ENCODE results near the gene IL1RAPL2. TPM values are rescaled to one million over a fixed set of nuclear protein-coding genes. Genes with fewer than 3 reads are reported as not detected.

Gene IL1RAPL2
- total and polyA plus RNA-seq, 8 donors: 0.13 to 1.1 (median 0.47) TPM; not detected in 2

DNA sequence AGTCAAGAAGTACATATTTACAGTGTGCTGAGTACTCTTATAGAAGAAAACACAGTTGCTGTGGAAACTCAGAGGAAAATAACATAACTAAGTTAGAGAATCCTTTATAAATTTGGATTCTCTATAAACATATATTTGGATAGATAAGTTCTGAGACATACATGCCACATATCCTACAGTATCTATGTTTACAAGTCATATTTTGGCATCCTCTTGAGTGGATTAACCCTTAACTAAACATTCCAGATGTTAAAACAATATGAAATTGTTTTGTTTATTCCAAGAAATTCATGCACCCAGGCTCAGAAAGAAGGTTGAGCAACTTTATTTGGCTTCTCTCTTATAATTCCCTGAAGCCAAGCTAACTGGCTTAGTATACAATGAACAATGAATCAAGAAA lies 387.3 kb downstream of the IL1RAPL2 start:
- H3K27ac ChIP-seq: no peak overlapping the region
- H3K9me3 ChIP-seq: no peaks in the 10 kb centered on the region
- no peaks in the 10 kb centered on the region for H3K27me3 ChIP-seq
- peak in 2 of 4 donors; percentile 16 to 44 for DNase-seq
- TF ChIP-seq, protein P1, sequence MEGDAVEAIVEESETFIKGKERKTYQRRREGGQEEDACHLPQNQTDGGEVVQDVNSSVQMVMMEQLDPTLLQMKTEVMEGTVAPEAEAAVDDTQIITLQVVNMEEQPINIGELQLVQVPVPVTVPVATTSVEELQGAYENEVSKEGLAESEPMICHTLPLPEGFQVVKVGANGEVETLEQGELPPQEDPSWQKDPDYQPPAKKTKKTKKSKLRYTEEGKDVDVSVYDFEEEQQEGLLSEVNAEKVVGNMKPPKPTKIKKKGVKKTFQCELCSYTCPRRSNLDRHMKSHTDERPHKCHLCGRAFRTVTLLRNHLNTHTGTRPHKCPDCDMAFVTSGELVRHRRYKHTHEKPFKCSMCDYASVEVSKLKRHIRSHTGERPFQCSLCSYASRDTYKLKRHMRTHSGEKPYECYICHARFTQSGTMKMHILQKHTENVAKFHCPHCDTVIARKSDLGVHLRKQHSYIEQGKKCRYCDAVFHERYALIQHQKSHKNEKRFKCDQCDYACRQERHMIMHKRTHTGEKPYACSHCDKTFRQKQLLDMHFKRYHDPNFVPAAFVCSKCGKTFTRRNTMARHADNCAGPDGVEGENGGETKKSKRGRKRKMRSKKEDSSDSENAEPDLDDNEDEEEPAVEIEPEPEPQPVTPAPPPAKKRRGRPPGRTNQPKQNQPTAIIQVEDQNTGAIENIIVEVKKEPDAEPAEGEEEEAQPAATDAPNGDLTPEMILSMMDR (IDR thresholded peaks at IDR 0.05): no peak
- no peak overlapping the region for H3K4me3 ChIP-seq
- H3K4me1 ChIP-seq: no peaks in the 10 kb centered on the region
- no peaks in the 10 kb centered on the region for H3K36me3 ChIP-seq
- intact Hi-C loops (cut with DNase I): no loop called here
- no peak for ATAC-seq

DNA sequence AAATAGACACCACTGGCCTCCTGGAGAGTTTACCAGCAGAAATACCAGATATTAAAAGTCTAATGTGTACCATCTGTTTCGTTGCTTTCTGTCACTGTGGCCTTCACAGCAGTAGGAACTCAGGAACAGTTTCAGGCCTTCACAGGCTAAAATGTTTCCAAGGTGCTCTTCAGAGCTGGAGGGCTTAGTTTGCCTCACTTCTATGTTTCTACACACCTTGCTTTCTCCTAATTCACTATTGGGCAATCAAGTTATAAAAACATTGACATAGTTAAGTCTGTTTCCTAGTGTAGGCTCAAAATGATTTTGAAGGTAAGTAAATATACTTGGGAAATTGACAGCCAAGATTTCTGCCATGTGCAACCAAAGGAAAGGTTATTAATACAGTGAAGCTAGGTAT lies 395.9 kb downstream of the IL1RAPL2 start:
- Histone ChIP-seq H3K27ac (no peak overlapping the region), H3K36me3 (no peaks in the 10 kb centered on the region), H3K27me3 (no peaks in the 10 kb centered on the region), H3K9me3 (no peaks in the 10 kb centered on the region), H3K4me1 (no peaks in the 10 kb centered on the region), H3K4me3 (no peak overlapping the region)
- intact Hi-C loops (cut with DNase I): no loop called here
- DNase-seq (no peak), ATAC-seq (peak; percentile 72)
- TF ChIP-seq, protein P1 (IDR thresholded peaks at IDR 0.05): no peak

DNA sequence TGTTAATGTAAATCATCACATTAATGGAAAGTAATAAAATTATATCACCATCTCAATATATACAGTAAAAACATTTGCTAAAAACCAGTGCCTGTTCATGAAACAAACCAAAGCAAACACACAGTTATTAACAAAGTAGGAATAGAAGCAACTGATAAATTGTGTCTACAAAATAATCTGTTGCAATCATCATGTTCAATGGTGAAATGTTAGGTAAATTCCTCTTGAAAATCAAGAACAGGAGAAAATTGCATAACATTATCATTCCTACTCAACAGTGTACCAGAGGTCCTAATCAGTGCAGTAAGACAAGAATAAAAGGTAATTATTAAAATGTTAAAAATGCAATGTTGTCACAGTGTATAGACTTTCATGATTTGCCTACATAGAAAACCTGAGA lies 402.2 kb downstream of the IL1RAPL2 start:
- intact Hi-C loops (cut with DNase I): no loop called here
- TF ChIP-seq, protein P1 (IDR thresholded peaks at IDR 0.05): no peak
- Histone ChIP-seq H3K36me3 (no peaks in the 10 kb centered on the region), H3K4me3 (no peak overlapping the region), H3K27ac (no peak overlapping the region), H3K9me3 (no peaks in the 10 kb centered on the region), H3K4me1 (no peaks in the 10 kb centered on the region), H3K27me3 (no peaks in the 10 kb centered on the region)
- no peak for ATAC-seq
- no peak for DNase-seq

DNA sequence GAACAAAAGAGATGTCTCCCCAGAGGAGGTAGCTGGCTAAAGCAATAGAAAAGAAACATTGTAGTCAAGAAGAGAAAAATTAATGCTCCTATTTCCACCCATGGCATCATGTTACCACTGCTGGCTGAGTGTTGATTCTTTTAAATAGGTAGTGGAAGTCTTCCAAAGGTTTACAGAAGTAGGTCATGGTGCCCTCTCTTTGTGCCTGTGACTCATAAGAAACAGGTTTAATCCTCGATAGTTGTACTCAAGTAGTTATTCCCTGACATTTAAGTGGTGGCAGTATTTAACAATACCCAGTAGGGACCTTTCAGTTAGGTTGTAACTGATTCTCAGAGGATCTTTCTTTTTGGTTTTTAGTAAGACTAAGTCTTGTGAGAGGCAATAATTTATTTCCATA lies 406.7 kb downstream of the IL1RAPL2 start:
- no peaks in the 10 kb centered on the region for H3K4me1 ChIP-seq
- no peaks in the 10 kb centered on the region for H3K27me3 ChIP-seq
- intact Hi-C loops (cut with DNase I): no loop called here
- DNase-seq (no peak), ATAC-seq (peak; percentile 82)
- TF ChIP-seq, protein P1 (IDR thresholded peaks at IDR 0.05): no peak
- no peak overlapping the region for H3K27ac ChIP-seq
- no peak overlapping the region for H3K4me3 ChIP-seq
- no peaks in the 10 kb centered on the region for H3K9me3 ChIP-seq
- no peaks in the 10 kb centered on the region for H3K36me3 ChIP-seq

DNA sequence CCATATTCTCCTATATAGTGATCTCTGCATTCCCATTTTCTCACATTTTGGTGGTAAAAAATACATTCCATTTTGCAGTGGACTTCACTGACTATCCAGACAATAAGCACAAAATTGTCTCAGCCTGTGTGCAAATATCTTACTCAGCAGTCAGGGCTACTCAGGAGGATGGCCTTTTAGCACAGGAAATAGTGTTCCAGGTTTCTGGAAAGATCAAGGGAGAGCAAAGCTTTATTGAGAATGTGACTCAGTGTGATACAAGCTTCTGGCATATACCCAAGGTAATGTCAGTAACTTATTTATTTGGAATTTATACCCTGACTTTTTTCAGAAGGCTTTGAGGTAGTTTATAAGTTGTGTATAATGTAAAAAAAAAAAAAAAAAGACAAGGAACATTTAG lies 421.1 kb downstream of the IL1RAPL2 start:
- Histone ChIP-seq H3K9me3 (no peaks in the 10 kb centered on the region), H3K27ac (no peak overlapping the region), H3K4me3 (no peak overlapping the region), H3K4me1 (no peaks in the 10 kb centered on the region), H3K27me3 (peaks cover 0 to 3% of the 10 kb centered on the region in 2 donors), H3K36me3 (no peaks in the 10 kb centered on the region)
- TF ChIP-seq, protein P1 (IDR thresholded peaks at IDR 0.05): no peak
- ATAC-seq (no peak), DNase-seq (no peak)
- intact Hi-C loops (cut with DNase I): no loop called here
